Right ventricle myocardium inferior (tissue), 1 donor: ENCODE measurements around the gene DZIP1L. TPM values are rescaled to one million over a fixed set of nuclear protein-coding genes. Genes with fewer than 3 reads are reported as not detected.

Experiments
- ATAC-seq: fragments of 200-7000 bp; cut with Tn5 transposase; one replicate; pipeline ENCODE4 v1.9.1; 2020; ENCODE audit warnings: mild to moderate bottlenecking, moderate library complexity
- DNase-seq: peaks from one replicate; pipeline ENCODE4 v3.0.0; 2021; ENCODE audit errors: missing footprints
- intact Hi-C: fragments of 100-400 bp; cut with DNase I; formaldehyde crosslinking; loops from one replicate; pipeline ENCODE4 v1.11.0; 2022
- total RNA-seq: library from RNA; stranded (reverse); fragmentation: NEBNext Ultra II Directional; extraction: Animal tissue kit (Norgen Biotek cat#: 25700); gene quantifications from one replicate; pipeline ENCODE4 v1.2.1, GENCODE V29; 2021
- donor health status: DM: no; HTN: yes; CAD: no; lungs with severe emphysema.

The DZIP1L gene
- total RNA-seq, 1 donor from 2014 or later = 3.8 TPM

DNA sequence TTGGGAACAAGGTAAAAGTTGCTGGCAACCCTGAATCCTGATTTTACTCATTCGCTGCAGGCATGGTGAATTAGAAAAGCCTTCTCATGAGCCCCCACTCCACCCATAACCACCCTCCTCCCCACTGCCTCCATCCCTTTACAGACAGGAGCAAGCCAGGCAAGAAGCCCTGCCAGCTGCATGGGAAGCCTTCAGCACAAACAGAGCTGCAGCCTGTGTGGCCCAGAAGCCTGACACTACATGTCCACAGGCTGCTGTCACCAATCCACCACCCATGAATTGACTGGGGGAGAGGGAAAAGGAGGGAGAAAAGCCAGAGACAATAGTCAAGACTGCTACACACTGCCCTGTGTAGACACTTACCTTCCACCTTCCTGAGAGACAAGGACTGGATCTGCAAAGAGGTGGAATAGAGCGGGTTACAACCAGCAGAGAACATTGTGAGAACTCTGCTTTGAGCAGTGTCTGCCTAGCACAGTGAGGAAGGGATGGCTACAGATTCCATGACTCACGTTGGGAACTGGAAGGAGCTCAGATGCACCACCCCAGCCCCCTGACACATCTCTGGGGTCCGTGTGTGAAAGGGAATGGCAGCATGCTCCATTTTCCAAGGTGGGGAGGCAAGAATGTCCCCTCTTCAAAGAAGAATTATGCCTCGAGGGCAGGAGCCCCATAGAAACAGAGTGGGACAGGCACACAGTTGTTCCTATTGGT is 33.9 kb downstream of the DZIP1L start:
- DNase-seq (no peak), ATAC-seq (peak; percentile 18)
- intact Hi-C loops = no loop called here

- DNase-seq (no peak), ATAC-seq (no peak)
- intact Hi-C loops = loop anchor here (10.0 kb wide), 1 partner anchor 335 kb away; no protein-coding TSS in a partner anchor
These were observed 35.5 kb downstream of the DZIP1L start for GRCh38 chr3:138079901-138080300.

- DNase-seq (no peak), ATAC-seq (no peak)
- intact Hi-C loops = loop anchor here (10.0 kb wide), 1 partner anchor 336 kb away; no protein-coding TSS in a partner anchor
These were observed 36.5 kb downstream of the DZIP1L start for GRCh38 chr3:138078901-138079344.

DNA sequence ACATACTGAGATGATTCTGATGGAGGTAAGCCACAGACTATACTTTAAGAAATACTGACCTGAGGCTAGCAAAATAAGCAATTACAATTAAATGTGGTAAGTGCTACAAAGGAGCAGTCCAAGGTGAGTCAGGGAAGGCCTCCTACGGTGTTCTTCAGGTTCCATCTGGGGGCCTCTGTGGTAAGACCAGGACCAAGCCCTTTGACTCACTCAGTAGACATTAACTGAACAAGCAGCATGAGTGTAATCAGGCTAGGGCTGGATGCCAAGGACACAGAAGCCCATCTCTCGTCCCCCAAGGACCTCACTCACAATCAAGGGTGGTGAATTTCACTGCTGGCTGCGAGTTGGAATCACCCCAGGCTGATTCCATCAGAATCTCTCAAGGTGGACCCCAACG is 37.3 kb downstream of the DZIP1L start:
- ATAC-seq = no peak
- DNase-seq = no peak
- intact Hi-C loops = loop anchor here (10.0 kb wide), 1 partner anchor 337 kb away; no protein-coding TSS in a partner anchor

GRCh38 chr3:138072796-138073195 is 42.6 kb downstream of the DZIP1L start:
- DNase-seq = no peak
- intact Hi-C loops = loop anchor here (10.0 kb wide), 1 partner anchor 342 kb away; no protein-coding TSS in a partner anchor

GRCh38 chr3:138070006-138070405 is 45.4 kb downstream of the DZIP1L start:
- ATAC-seq (no peak), DNase-seq (no peak)
- intact Hi-C loops = loop anchor here (10.0 kb wide), 1 partner anchor 345 kb away; no protein-coding TSS in a partner anchor

More at GRCh38 chr3:138072796-138073195, 42.6 kb downstream of the DZIP1L start:
- no peak for ATAC-seq

DNA sequence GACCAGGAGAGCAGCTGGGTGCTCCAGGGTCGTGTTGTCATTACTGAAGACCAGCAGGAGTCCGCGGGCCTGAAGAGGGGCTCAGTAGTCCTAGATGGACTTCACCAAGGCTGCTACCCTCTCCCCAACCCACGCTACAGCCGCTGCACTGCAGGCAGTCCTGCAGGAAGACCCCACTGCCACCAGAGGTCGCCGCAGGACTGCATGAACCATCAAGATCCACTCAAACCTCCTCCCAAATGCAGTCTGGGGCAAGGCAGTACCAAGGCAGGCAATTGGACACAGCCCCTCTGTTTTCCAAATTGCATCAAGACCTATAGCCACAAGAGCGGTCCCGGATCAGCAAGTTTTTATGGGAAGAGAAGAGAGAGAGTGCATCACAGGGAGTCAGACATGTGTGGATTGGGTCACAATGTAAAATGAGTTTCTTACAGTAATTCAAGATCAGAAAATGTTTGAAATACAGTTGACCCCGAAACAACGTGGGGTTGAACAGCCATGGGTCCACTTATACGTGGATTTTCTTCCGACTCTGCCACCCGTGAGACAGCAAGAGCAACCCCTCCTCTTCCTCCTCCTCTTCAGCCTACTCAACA is 46.7 kb downstream of the DZIP1L start:
- intact Hi-C loops = loop anchor here (1.0 kb wide), 1 partner anchor 50 kb away; no protein-coding TSS in a partner anchor
- DNase-seq (peak; percentile 88), ATAC-seq (peak; percentile 89)

GRCh38 chr3:138068046-138068445 is 47.4 kb downstream of the DZIP1L start:
- ATAC-seq (no peak), DNase-seq (no peak)
- intact Hi-C loops = loop anchor here (1.0 kb wide), 1 partner anchor 50 kb away; no protein-coding TSS in a partner anchor

DNA sequence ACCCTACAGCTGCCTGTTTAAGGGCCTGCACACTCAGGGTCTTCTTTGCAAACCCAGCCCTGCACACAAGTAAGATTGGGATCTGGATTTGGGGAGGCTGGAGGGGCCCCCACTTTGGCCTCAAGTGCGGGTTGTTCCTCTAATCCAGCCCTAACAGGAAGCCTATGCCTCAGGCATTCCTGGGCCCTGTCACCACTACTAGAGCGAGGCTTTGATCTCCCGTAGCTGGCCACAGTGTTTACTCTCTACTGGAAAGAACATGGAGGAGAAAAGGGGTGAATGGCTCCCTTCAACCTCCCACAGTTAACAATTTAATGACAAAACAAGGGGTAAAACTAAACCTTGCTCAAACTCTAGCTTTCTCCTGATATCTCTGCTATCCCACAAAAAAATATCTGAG is 48.4 kb downstream of the DZIP1L start:
- no peak for ATAC-seq
- no peak for DNase-seq
- intact Hi-C loops = no loop called here

GRCh38 chr3:138066383-138066782 is 49.0 kb downstream of the DZIP1L start:
- DNase-seq (no peak), ATAC-seq (no peak)
- intact Hi-C loops = no loop called here

DNA sequence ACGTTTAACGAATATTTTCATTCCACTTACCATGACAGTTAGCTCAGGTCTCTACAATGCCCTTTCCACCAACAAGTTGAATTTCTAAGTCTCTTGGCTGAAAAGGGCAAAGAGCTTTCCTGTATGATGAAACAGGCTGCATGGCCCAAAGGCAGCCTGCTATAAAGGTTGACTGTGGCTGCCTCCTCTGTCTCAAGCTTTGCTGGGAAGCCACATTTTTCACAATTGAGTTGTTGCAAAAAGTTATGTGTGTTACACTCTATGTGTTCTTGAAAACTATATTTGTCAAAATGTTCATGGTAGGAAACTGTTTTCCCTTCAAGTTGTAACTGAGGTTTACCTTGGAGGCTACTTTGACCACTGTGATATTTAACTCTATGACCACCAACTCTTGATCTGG is 49.5 kb downstream of the DZIP1L start:
- DNase-seq (no peak), ATAC-seq (no peak)
- intact Hi-C loops = no loop called here

- no peak for ATAC-seq
- intact Hi-C loops = no loop called here
These were observed 52.0 kb downstream of the DZIP1L start for GRCh38 chr3:138063416-138063815.

GRCh38 chr3:138062626-138063025 is 52.8 kb downstream of the DZIP1L start:
- intact Hi-C loops = no loop called here
- DNase-seq (no peak), ATAC-seq (no peak)

More at GRCh38 chr3:138063416-138063815, 52.0 kb downstream of the DZIP1L start:
- no peak for DNase-seq

- intact Hi-C loops = no loop called here
- no peak for DNase-seq
- no peak for ATAC-seq
These were observed 53.4 kb downstream of the DZIP1L start for GRCh38 chr3:138062037-138062436.

DNA sequence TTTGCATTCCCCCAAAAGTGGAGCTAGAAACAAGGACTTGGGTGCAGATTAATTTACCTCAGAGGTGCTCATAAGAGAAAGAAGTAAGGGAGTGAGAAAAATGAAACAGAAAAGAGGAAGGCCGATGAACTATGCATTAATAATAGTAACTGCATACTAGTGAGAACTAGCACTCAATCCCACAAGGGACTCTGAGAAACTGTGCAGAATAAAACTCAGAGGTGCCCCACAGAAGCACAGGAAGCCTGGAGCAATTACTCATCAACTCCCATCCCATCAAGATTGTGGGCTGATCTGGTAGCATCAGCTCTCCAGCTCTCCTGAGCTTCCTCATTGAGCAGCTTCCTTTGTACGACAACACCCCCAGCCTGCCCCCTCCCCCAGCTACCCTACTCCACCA is 54.6 kb downstream of the DZIP1L start:
- ATAC-seq = no peak
- intact Hi-C loops = no loop called here
- DNase-seq = no peak

DNA sequence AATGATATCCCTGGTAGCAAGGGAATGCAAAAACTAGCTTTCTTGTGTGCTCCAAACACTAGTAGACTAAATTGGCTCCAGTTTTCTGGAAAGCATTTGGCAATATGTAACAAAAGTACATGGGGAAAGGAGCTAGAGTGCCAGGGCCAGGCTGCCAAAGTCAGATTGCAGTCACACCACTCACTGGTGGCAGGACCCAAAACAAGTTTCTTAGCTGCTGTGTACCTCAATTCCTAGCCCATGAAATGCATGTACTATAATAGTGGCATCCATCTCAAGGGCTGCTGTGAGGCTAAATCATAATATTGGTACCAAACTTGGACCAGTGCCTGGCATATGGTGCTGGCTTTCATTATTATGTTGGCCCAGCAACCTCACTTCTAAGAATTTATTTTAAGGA is 56.1 kb downstream of the DZIP1L start:
- DNase-seq = no peak
- intact Hi-C loops = no loop called here
- peak; percentile 73 for ATAC-seq

DNA sequence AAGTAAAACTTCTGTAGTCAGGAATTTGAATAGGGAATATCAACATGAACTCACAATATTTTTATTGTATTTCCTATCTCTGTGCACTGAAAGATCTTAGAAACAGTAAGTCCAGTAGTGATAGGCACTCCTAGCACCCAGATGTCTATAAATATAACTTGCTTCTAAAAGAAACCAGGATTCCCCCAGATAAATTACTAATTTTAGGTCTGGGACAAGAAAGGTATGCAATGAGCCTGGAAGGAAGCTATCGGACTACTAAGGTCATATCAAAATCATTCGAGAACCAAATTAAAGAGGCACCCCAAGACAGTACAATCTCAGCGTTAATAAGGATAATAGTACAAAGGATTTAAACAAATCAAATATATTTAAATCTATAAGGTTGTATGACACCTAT is 58.0 kb downstream of the DZIP1L start:
- intact Hi-C loops = no loop called here
- DNase-seq = no peak
- ATAC-seq = no peak

GRCh38 chr3:138054057-138054456 is 61.4 kb downstream of the DZIP1L start:
- DNase-seq = no peak
- ATAC-seq = no peak
- intact Hi-C loops = loop anchor here (5.0 kb wide), 1 partner anchor 947 kb away; no protein-coding TSS in a partner anchor

GRCh38 chr3:138051947-138052802 is 63.2 kb downstream of the DZIP1L start:
- DNase-seq (no peak), ATAC-seq (peak; percentile 57)
- intact Hi-C loops = loop anchor here (5.0 kb wide), 1 partner anchor 945 kb away; no protein-coding TSS in a partner anchor
